K562 treated with DMSO at 1 percent for 12 hours (cell line): ENCODE measurements around the gene ATG101. TPM values are rescaled to one million over a fixed set of nuclear protein-coding genes. Genes with fewer than 3 reads are reported as not detected.

Experiments
- total RNA-seq: library from RNA; unstranded; fragments of 300-600 nt; gene quantifications from 2 replicates; pipeline ENCODE4 v1.2.3, GENCODE V29; 2022; ENCODE audit not compliant: insufficient read depth

The ATG101 gene, protein sequence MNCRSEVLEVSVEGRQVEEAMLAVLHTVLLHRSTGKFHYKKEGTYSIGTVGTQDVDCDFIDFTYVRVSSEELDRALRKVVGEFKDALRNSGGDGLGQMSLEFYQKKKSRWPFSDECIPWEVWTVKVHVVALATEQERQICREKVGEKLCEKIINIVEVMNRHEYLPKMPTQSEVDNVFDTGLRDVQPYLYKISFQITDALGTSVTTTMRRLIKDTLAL
- total RNA-seq, result 53.6 and 70.4 TPM in 2 replicates

GRCh38 chr12:52069327-52070184 is at the start of gene ATG101:
Gene ATG101 (plus strand): TSS chr12:52069978. CDS start chr12:52073651, 3,673 bp downstream.

GRCh38 chr12:52050758-52051541 is 18.8 kb upstream of the ATG101 start, which contains the start of gene NR4A1:
Gene NR4A1 (plus strand): TSS chr12:52051442. CDS start chr12:52054329, 2,887 bp downstream.

DNA sequence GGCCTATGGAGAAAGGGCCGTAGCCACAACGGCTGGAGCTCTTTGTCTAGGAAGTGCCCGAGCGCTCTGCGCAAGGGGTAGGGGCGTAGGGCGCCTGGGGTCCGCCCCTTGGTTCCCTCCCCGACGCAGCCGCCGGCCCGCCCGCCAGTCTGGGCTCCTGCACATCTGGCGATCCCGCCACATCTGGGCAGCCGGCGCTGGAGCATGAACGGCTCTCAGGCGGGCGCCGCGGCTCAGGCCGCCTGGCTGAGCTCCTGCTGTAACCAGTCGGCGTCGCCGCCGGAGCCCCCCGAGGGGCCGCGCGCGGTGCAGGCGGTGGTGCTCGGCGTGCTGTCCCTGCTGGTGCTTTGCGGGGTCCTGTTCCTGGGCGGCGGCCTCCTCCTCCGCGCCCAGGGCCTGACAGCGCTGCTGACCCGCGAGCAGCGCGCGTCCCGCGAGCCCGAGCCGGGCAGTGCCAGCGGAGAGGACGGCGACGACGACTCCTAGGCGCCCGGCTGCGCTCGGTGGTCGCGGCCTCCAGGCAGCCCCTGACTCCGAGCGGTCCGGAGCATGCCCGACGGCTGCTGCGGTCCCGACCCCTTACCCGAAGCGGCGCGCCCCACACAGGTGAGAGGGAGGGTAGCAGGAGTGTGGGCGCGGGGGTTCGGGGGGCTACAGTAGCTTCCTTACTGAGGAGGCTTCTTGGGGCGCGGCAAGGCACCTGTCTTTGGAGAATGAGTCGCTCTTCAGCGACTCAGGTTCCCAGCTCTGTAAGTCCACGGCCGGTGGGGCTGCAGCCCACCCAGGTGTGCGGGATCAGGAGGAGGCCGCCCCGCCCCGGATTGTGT is 10.0 kb downstream of the ATG101 start, which contains the start of gene SMIM41:
Gene SMIM41, plus strand, starts transcription at position 129 of the 827 bp plus-strand sequence. Its CDS starts 76 bp downstream, at position 205.

Other genes with a start within 250 kb of the ATG101 start
- gene FIGNL2, start 221.3 kb upstream of the ATG101 start, total RNA-seq, result not detected in 2 replicates
- 0.39 and 3.8 TPM in 2 replicates for gene ANKRD33, start 181.9 kb upstream of the ATG101 start, total RNA-seq
- gene ACVRL1, start 162.5 kb upstream of the ATG101 start, total RNA-seq, result 3.6 and 12.0 TPM in 2 replicates
- 5.0 and 13.0 TPM in 2 replicates for gene ACVR1B, start 118.3 kb upstream of the ATG101 start, total RNA-seq
- 7.3 and 8.0 TPM in 2 replicates for gene TAMALIN, start 63.0 kb upstream of the ATG101 start, total RNA-seq
- 2.6 and 4.7 TPM in 2 replicates for gene NR4A1, start 18.5 kb upstream of the ATG101 start, total RNA-seq
- not detected in 2 replicates for gene SMIM41, start 9.7 kb downstream of the ATG101 start, total RNA-seq
- gene KRT80, start 122.0 kb downstream of the ATG101 start, total RNA-seq, result not detected in 2 replicates
- gene KRT7, start 163.3 kb downstream of the ATG101 start, total RNA-seq, result not detected in 2 replicates
- not detected in 2 replicates for gene KRT86, start 204.7 kb downstream of the ATG101 start, total RNA-seq
- 0.33 TPM in 1 of 2 replicates, not detected in the other for gene KRT81, start 221.6 kb downstream of the ATG101 start, total RNA-seq